ENCODE measurements around the gene RPEL1. TPM values are rescaled to one million over a fixed set of nuclear protein-coding genes. Genes with fewer than 3 reads are reported as not detected.

The RPEL1 gene
- total and polyA plus RNA-seq, 4 donors: not detected

DNA sequence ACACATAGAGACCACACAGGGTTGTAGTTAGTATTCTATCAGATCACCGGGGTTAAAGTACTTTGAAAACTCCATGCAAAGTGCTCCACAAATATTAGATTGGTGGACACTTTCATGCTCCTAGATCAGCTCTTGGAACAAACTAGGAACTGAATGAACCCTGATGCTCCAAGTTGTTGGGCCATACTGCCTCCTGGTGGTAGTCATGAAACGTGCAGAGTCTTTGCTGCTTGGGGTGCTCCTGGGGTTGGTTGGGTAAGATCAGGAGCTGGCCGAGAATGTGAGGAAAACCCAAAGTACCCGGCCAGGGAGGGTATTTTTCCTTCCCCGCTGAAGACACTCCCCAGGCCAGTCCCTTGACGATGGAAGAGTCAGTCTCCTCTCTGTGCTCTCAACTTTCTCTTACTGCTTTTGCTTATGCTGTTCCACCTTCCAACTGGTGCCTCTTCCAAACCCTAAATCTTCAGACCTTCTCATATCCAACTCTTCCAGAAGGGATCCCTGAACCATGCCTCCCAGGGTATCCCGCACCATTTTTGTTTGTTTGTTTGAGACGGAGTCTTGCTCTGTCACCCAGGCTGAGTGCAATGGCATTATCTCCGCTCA is 918 bp upstream of the RPEL1 start:
- no peaks in the 10 kb centered on the region for H3K27me3 ChIP-seq (ENCODE audit: control insufficient read depth in 4 of 4, insufficient read depth in 4 of 4, low read length in 3 of 4)
- no peaks in the 10 kb centered on the region for H3K36me3 ChIP-seq (ENCODE audit: control insufficient read depth in 4 of 4, insufficient read depth in 3 of 4, low read depth in 1 of 4, low read length in 3 of 4)
- no peak overlapping the region for H3K27ac ChIP-seq (ENCODE audit: low read depth in 1 of 2, low read length in 2 of 2)
- H3K4me3 ChIP-seq (ENCODE audit: low read depth in 1 of 3, low read length in 3 of 3): no peak overlapping the region
- H3K9me3 ChIP-seq (ENCODE audit: control insufficient read depth in 4 of 4, low read length in 3 of 4): no peaks in the 10 kb centered on the region
- H3K9ac ChIP-seq (ENCODE audit: low read depth in 1 of 2, low read length in 2 of 2): no peak overlapping the region
- DNase-seq (ENCODE audit: low spot score): peak; percentile 69
- 32% methylated on average over 9 of the region's 9 CpGs for WGBS
- no peak for TF ChIP-seq TAF1 (conservative IDR thresholded peaks at IDR 0.05)
- peak; percentile 28 to 53 for TF ChIP-seq RXRA (IDR thresholded peaks at IDR 0.05)
- no peak for TF ChIP-seq FOXA1 (IDR thresholded peaks at IDR 0.05)
- no peak for TF ChIP-seq NR2F2 (IDR thresholded peaks at IDR 0.05)
- TF ChIP-seq, protein P1, sequence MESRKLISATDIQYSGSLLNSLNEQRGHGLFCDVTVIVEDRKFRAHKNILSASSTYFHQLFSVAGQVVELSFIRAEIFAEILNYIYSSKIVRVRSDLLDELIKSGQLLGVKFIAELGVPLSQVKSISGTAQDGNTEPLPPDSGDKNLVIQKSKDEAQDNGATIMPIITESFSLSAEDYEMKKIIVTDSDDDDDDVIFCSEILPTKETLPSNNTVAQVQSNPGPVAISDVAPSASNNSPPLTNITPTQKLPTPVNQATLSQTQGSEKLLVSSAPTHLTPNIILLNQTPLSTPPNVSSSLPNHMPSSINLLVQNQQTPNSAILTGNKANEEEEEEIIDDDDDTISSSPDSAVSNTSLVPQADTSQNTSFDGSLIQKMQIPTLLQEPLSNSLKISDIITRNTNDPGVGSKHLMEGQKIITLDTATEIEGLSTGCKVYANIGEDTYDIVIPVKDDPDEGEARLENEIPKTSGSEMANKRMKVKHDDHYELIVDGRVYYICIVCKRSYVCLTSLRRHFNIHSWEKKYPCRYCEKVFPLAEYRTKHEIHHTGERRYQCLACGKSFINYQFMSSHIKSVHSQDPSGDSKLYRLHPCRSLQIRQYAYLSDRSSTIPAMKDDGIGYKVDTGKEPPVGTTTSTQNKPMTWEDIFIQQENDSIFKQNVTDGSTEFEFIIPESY (IDR thresholded peaks at IDR 0.05): no peak
- peak; percentile 97 to 99 for TF ChIP-seq RAD21 (IDR thresholded peaks at IDR 0.05)
- no peak for TF ChIP-seq HNF4G (IDR thresholded peaks at IDR 0.05)
- no peak for TF ChIP-seq SP1 (IDR thresholded peaks at IDR 0.05)
- TF ChIP-seq CTCF (IDR thresholded peaks at IDR 0.05; ENCODE audit: low read depth, low read length, missing input control): peak; percentile 92
- TF ChIP-seq, protein P2, sequence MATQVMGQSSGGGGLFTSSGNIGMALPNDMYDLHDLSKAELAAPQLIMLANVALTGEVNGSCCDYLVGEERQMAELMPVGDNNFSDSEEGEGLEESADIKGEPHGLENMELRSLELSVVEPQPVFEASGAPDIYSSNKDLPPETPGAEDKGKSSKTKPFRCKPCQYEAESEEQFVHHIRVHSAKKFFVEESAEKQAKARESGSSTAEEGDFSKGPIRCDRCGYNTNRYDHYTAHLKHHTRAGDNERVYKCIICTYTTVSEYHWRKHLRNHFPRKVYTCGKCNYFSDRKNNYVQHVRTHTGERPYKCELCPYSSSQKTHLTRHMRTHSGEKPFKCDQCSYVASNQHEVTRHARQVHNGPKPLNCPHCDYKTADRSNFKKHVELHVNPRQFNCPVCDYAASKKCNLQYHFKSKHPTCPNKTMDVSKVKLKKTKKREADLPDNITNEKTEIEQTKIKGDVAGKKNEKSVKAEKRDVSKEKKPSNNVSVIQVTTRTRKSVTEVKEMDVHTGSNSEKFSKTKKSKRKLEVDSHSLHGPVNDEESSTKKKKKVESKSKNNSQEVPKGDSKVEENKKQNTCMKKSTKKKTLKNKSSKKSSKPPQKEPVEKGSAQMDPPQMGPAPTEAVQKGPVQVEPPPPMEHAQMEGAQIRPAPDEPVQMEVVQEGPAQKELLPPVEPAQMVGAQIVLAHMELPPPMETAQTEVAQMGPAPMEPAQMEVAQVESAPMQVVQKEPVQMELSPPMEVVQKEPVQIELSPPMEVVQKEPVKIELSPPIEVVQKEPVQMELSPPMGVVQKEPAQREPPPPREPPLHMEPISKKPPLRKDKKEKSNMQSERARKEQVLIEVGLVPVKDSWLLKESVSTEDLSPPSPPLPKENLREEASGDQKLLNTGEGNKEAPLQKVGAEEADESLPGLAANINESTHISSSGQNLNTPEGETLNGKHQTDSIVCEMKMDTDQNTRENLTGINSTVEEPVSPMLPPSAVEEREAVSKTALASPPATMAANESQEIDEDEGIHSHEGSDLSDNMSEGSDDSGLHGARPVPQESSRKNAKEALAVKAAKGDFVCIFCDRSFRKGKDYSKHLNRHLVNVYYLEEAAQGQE (IDR thresholded peaks at IDR 0.05): no peak
- TF ChIP-seq, protein P3, sequence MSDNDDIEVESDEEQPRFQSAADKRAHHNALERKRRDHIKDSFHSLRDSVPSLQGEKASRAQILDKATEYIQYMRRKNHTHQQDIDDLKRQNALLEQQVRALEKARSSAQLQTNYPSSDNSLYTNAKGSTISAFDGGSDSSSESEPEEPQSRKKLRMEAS (IDR thresholded peaks at IDR 0.05): no peak
- TF ChIP-seq JUND (IDR thresholded peaks at IDR 0.05): no peak
- peak in 1 of 2 donors; percentile 11 for TF ChIP-seq HNF4A (conservative IDR thresholded peaks at IDR 0.05)
- no peak for TF ChIP-seq YY1 (IDR thresholded peaks at IDR 0.05)
- TF ChIP-seq EGR1 (IDR thresholded peaks at IDR 0.05; ENCODE audit: low read depth in 2 of 2): no peak
- no peak for TF ChIP-seq FOXA2 (IDR thresholded peaks at IDR 0.05)
- H3K4me1 ChIP-seq (ENCODE audit: control insufficient read depth in 4 of 4, insufficient read depth in 4 of 4, low read length in 3 of 4): peaks cover 0 to 3% (median 0%) of the 10 kb centered on the region in 4 donors

DNA sequence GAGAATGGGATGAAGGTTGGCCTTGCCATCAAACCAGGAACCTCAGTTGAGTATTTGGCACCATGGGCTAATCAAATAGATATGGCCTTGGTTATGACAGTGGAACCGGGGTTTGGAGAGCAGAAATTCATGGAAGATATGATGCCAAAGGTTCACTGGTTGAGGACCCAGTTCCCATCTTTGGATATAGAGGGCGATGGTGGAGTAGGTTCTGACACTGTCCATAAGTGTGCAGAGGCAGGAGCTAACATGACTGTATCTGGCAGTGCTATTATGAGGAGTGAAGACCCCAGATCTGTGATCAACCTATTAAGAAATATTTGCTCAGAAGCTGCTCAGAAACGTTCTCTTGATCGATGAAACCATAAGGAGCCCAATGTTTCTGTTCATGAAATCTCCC is 637 bp downstream of the RPEL1 start:
- Histone ChIP-seq H3K36me3 (ENCODE audit: control insufficient read depth in 4 of 4, insufficient read depth in 3 of 4, low read depth in 1 of 4, low read length in 3 of 4) (no peaks in the 10 kb centered on the region), H3K27me3 (ENCODE audit: control insufficient read depth in 4 of 4, insufficient read depth in 4 of 4, low read length in 3 of 4) (no peaks in the 10 kb centered on the region), H3K27ac (ENCODE audit: low read depth in 1 of 2, low read length in 2 of 2) (no peak overlapping the region), H3K9me3 (ENCODE audit: control insufficient read depth in 4 of 4, low read length in 3 of 4) (no peaks in the 10 kb centered on the region), H3K4me1 (ENCODE audit: control insufficient read depth in 4 of 4, insufficient read depth in 4 of 4, low read length in 3 of 4) (peaks cover 0 to under 1% (median 0%) of the 10 kb centered on the region in 4 donors), H3K9ac (ENCODE audit: low read depth in 1 of 2, low read length in 2 of 2) (no peak overlapping the region), H3K4me3 (ENCODE audit: low read depth in 1 of 3, low read length in 3 of 3) (no peak overlapping the region)
- no peak for DNase-seq (ENCODE audit: low spot score)
- TF ChIP-seq, protein P3 (IDR thresholded peaks at IDR 0.05): no peak
- TF ChIP-seq JUND (IDR thresholded peaks at IDR 0.05): no peak
- TF ChIP-seq, protein P2 (IDR thresholded peaks at IDR 0.05): no peak
- no peak for TF ChIP-seq RAD21 (IDR thresholded peaks at IDR 0.05)
- TF ChIP-seq SP1 (IDR thresholded peaks at IDR 0.05): no peak
- no peak for TF ChIP-seq CTCF (IDR thresholded peaks at IDR 0.05; ENCODE audit: low read depth, low read length, missing input control)
- TF ChIP-seq NR2F2 (IDR thresholded peaks at IDR 0.05): no peak
- no peak for TF ChIP-seq FOXA1 (IDR thresholded peaks at IDR 0.05)
- 72% methylated on average over 4 of the region's 4 CpGs for WGBS
